Hepatocyte (in vitro differentiated cells): ENCODE data around the gene XRCC5. TPM values are rescaled to one million over a fixed set of nuclear protein-coding genes. Genes with fewer than 3 reads are reported as not detected.

Experiments used
- DNase-seq: peaks from one replicate; pipeline ENCODE4 v3.0.0-alpha.2; 2016; ENCODE audit warnings: low spot score
- H2AFZ ChIP-seq: fragments of 200-600 bp; sonication (generic); 2 replicates; pipeline ENCODE4 v1.6.0; 2016; ENCODE audit warnings: antibody characterized with exemption, mild to moderate bottlenecking
- H3K27ac ChIP-seq: fragments of 200-600 bp; sonication (generic); 2 replicates; pipeline ENCODE4 v1.5.1; 2016; ENCODE audit warnings: mild to moderate bottlenecking
- H3K27me3 ChIP-seq: fragments of 200-600 bp; sonication (generic); 2 replicates; pipeline ENCODE4 v1.6.1; 2016
- H3K36me3 ChIP-seq: fragments of 200-600 bp; sonication (generic); replicated peaks from 2 replicates; pipeline ENCODE4 v1.5.1; 2016; ENCODE audit warnings: low read depth; ENCODE audit not compliant: insufficient read depth
- H3K4me1 ChIP-seq: fragments of 200-600 bp; sonication (generic); 2 replicates; pipeline ENCODE4 v1.5.1; 2016; ENCODE audit warnings: mild to moderate bottlenecking, moderate library complexity; ENCODE audit not compliant: insufficient read depth
- H3K4me2 ChIP-seq: fragments of 200-600 bp; sonication (generic); 2 replicates; pipeline ENCODE4 v1.6.0; 2016
- H3K4me3 ChIP-seq: fragments of 200-600 bp; sonication (generic); 2 replicates; pipeline ENCODE4 v1.5.1; 2016; ENCODE audit warnings: mild to moderate bottlenecking
- H3K79me2 ChIP-seq: fragments of 200-600 bp; sonication (generic); 2 replicates; pipeline ENCODE4 v1.6.0; 2017; ENCODE audit warnings: mild to moderate bottlenecking
- H3K9me2 ChIP-seq: fragments of 200-600 bp; sonication (generic); replicated peaks from 2 replicates; pipeline ENCODE4 v1.6.0; 2017; ENCODE audit warnings: mild to moderate bottlenecking; ENCODE audit not compliant: insufficient read depth
- H3K9me3 ChIP-seq: fragments of 200-600 bp; sonication (generic); 2 replicates; pipeline ENCODE4 v1.5.1; 2016; ENCODE audit warnings: low read depth, mild to moderate bottlenecking
- H4K20me1 ChIP-seq: fragments of 200-600 bp; sonication (generic); 2 replicates; pipeline ENCODE4 v1.6.0; 2016; ENCODE audit warnings: mild to moderate bottlenecking; ENCODE audit not compliant: insufficient read depth, poor library complexity, severe bottlenecking
- CTCF ChIP-seq: fragments of 200-600 bp; sonication (generic); IDR thresholded peaks from 2 replicates; pipeline ENCODE4 v1.5.1; 2016; ENCODE audit warnings: antibody characterized with exemption, mild to moderate bottlenecking; ENCODE audit not compliant: poor library complexity
- EZH2 ChIP-seq: fragments of 200-600 bp; sonication (generic); IDR thresholded peaks from 2 replicates; pipeline ENCODE4 v1.6.1; 2016; ENCODE audit warnings: antibody characterized with exemption, mild to moderate bottlenecking, borderline replicate concordance
- EZH2phosphoT487 ChIP-seq: fragments of 200-600 bp; sonication (generic); IDR thresholded peaks from one replicate; pipeline ENCODE4 v1.6.1; 2018; ENCODE audit warnings: antibody characterized with exemption, mild to moderate bottlenecking, low read depth, moderate library complexity; ENCODE audit not compliant: unreplicated experiment, severe bottlenecking
- WGBS: methylation state at CpG from one replicate; pipeline ENCODE4 v1.1.6; 2016; ENCODE audit warnings: low lambda C conversion rate; ENCODE audit errors: missing lambda C conversion rate; 5-methylcytosine and 5-hydroxymethylcytosine counted together
- polyA plus RNA-seq: library from polyadenylated mRNA; unstranded; fragments of >200 nt; fragmentation: Nextera tagmentation; extraction: Ambion mirVana; gene quantifications from 2 replicates; pipeline ENCODE4 v1.2.1, GENCODE V29; 2016
- total RNA-seq: library from RNA; depleted of rRNA; stranded (reverse); fragments of >200 nt; gene quantifications from 2 replicates; pipeline ENCODE4 v1.2.3, GENCODE V29; 2014

The XRCC5 gene
- total and polyA plus RNA-seq, 2 experiments from 2014 or later = 181 to 208 TPM

DNA sequence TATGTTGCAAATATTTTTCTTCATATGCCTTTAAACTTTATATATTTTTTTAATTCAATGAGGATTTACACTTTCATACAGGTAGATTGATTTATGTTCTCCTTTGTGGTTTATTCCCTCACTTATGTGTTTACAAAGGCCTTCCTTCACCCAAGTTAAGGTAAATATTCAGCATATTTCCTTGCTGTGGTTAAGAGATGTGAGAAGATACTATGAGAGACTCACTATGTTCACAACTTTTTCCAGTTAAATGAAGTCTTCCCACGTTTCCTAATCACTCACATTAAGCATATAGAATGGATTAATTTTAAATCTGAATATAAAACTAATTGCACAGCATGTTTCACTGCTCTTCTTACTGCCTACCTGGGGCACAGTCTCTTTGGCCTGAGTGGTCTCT, 28.1 kb upstream of the XRCC5 start:
- Histone ChIP-seq H3K27me3 (peaks cover 5% of the 10 kb centered on the region), H3K27ac (peak overlapping the region; percentile 20), H4K20me1 (no peaks in the 10 kb centered on the region), H2AFZ (peak overlapping the region; percentile 96), H3K4me2 (peak overlapping the region; percentile 95), H3K4me1 (no peaks in the 10 kb centered on the region), H3K4me3 (peak overlapping the region; percentile 95), H3K9me2 (no peaks in the 10 kb centered on the region), H3K79me2 (peaks cover 15% of the 10 kb centered on the region), H3K9me3 (no peaks in the 10 kb centered on the region), H3K36me3 (no peaks in the 10 kb centered on the region)
- whole genome bisulfite sequencing = 28% methylated on average over 1 of the region's 1 CpG
- TF ChIP-seq CTCF (no peak), EZH2 (no peak), EZH2phosphoT487 (no peak)
- DNase-seq = no peak

DNA sequence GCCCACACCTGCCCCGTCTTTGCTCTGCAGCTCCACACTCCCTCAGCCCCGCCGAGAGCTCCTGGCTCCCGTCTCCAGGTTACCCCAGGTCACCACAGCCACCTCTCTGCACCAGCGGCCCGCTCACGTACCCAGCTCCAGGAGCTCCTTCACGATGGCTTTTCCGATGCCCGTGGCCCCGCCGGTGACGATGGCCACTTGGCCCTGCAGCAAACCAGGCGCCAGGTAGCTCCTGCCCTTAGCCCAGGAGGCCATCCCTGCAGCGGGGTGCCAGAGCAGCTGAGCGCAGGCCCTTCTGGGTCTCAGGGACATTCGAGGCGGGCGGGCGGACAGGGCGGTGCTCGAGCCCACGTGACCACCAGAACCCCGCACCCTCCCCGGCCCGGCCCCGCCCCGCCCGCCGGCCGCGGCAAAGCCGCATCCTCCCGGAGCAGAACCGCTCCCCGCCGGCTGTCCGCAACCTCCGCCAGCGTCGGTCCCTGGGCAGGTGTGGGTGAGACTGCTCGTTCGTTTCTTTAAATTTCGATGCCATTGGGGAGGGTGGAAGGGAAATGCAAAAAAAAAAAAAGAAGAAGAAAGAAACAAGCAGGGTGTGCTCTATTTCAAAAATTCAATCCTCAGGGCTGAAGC, 27.5 kb upstream of the XRCC5 start, which contains the start of the genes PECR and TMEM169:
TSS of gene PECR (minus strand) at position 323 of the 630 bp plus-strand sequence. CDS start at position 255, 68 bp downstream.
TSS of gene TMEM169 (plus strand) at position 433 of the 630 bp plus-strand sequence. CDS start 14,045 bp downstream, outside the sequence.
- WGBS = 2% methylated on average over 35 of the region's 44 CpGs
- H3K36me3 ChIP-seq = no peaks in the 10 kb centered on the region
- TF ChIP-seq EZH2phosphoT487 (no peak), CTCF (no peak), EZH2 (no peak)
- peak within 1 kb of the TSS; percentile 95 for H3K4me2 ChIP-seq
- peak within 1 kb of the TSS; percentile 96 for H2AFZ ChIP-seq
- peak within 1 kb of the TSS; percentile 49 for H3K27ac ChIP-seq
- H3K79me2 ChIP-seq = peaks cover 15% of the 10 kb centered on the region
- no peaks in the 10 kb centered on the region for H4K20me1 ChIP-seq
- no peaks in the 10 kb centered on the region for H3K9me3 ChIP-seq
- peak within 1 kb of the TSS; percentile 95 for H3K4me3 ChIP-seq
- H3K4me1 ChIP-seq = no peaks in the 10 kb centered on the region
- H3K9me2 ChIP-seq = no peaks in the 10 kb centered on the region
- H3K27me3 ChIP-seq = peaks cover 5% of the 10 kb centered on the region
- DNase-seq = peak; percentile 86

GRCh38 chr2:216082117-216082711, 26.9 kb upstream of the XRCC5 start:
- 15% methylated on average over 22 of the region's 22 CpGs for WGBS
- Histone ChIP-seq H3K27me3 (peaks cover 5% of the 10 kb centered on the region), H4K20me1 (no peaks in the 10 kb centered on the region), H2AFZ (peak overlapping the region; percentile 96), H3K4me2 (peak overlapping the region; percentile 95), H3K79me2 (peaks cover 15% of the 10 kb centered on the region), H3K36me3 (no peaks in the 10 kb centered on the region), H3K9me3 (no peaks in the 10 kb centered on the region), H3K4me3 (peak overlapping the region; percentile 95), H3K27ac (peak overlapping the region; percentile 49), H3K4me1 (no peaks in the 10 kb centered on the region), H3K9me2 (no peaks in the 10 kb centered on the region)
- TF ChIP-seq EZH2phosphoT487 = no peak
- no peak for TF ChIP-seq CTCF
- TF ChIP-seq EZH2 = no peak
- no peak for DNase-seq
